RWPE1 (cell line): ENCODE data around the gene RAB22A.

Experiments
- CTCF ChIA-PET: fragments of 350-600 bp; sonication (Branson Sonifier 250); formaldehyde crosslinking; extraction: SDS; loops from one replicate; lab custom pipeline; 2021; lab: Yijun Ruan, JAX
- POLR2A ChIA-PET: fragments of 400-600 bp; formaldehyde crosslinking; extraction: SDS; loops from one replicate; lab custom pipeline; 2020; ENCODE audit warnings: antibody characterized with exemption; ENCODE audit not compliant: low non-redundant PET; lab: Yijun Ruan, JAX
- DNase-seq: peaks from one replicate; pipeline ENCODE4 v3.0.0; 2012; ENCODE audit warnings: low spot score
- H3K27ac ChIP-seq: fragments of 450-650 bp; 2 replicates; pipeline ENCODE4 v1.5.1; 2017
- TF ChIP-seq, protein P1 (sequence below): fragments of 450-650 bp; conservative IDR thresholded peaks from 2 replicates; pipeline ENCODE4 v1.5.1; 2017; ENCODE audit warnings: low read depth, mild to moderate bottlenecking

Gene RAB22A

DNA sequence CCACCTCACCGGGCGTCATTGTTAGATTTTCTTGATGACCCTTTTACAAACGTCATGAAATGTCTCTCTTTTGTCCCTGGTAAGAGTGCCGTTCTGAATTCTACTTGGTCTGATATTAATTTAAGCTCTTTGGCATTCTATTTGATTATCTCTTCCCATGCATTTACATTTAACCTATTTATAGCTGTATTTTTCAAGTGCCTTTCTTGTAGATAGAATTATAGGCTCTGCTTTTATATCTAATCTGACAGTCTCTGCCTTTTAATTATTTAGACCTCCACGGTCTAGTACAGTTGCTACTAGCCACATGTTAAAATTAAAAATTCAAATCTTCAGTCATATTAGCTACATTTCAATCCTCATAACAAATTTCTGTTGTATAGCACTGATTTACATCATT is 12.6 kb downstream of the RAB22A start:
- TF ChIP-seq, protein P1, sequence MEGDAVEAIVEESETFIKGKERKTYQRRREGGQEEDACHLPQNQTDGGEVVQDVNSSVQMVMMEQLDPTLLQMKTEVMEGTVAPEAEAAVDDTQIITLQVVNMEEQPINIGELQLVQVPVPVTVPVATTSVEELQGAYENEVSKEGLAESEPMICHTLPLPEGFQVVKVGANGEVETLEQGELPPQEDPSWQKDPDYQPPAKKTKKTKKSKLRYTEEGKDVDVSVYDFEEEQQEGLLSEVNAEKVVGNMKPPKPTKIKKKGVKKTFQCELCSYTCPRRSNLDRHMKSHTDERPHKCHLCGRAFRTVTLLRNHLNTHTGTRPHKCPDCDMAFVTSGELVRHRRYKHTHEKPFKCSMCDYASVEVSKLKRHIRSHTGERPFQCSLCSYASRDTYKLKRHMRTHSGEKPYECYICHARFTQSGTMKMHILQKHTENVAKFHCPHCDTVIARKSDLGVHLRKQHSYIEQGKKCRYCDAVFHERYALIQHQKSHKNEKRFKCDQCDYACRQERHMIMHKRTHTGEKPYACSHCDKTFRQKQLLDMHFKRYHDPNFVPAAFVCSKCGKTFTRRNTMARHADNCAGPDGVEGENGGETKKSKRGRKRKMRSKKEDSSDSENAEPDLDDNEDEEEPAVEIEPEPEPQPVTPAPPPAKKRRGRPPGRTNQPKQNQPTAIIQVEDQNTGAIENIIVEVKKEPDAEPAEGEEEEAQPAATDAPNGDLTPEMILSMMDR: no peak
- no peak overlapping the region for H3K27ac ChIP-seq
- no peak for DNase-seq
- POLR2A ChIA-PET: no interaction called here
- CTCF ChIA-PET: no interaction called here

DNA sequence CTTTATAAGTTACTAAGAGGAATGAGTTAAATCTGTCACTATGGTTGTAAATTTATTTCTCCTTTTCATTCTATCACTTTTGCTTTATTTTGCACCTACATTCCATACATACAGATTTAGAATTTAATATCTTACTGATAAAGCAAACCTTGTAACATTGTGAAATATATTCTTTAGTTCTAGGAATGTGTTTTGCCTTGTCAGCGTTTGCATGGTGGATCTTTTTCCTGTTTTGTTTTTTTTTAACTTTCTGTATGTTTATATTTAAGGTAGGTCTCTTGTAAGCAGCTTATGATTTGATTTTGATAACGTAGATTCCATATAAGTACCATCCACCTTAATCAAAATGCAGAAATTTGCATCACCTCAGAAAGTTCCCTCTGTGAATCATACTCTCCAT is 16.4 kb downstream of the RAB22A start:
- CTCF ChIA-PET: no interaction called here
- POLR2A ChIA-PET: no interaction called here

DNA sequence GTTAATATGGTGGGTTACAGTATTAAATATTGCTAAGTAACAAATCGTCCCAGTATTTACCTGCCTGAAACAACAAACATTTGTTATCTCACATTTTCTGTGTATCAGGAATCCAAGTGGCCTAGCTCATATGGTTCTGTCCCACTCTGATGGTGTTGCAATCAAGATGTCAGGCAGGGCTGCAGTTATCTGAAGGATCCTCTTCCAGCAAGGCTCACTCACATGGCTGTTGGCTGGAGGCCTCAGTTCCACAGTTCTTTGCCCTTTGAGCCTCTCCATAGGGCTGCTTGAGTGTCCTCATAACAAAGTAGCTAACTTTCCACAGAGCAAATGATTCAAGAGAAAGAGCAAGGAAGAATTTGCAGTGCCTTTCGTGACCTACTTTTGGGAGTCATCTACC is 17.7 kb downstream of the RAB22A start:
- no peak for DNase-seq
- TF ChIP-seq, protein P1: no peak
- no peak overlapping the region for H3K27ac ChIP-seq
- ChIA-PET CTCF (interaction anchor here (0.5 kb wide), 1 partner anchor 22 kb away, joined by 3 read pairs; no protein-coding TSS in a partner anchor), POLR2A (no interaction called here)

More for the DNA sequence above, 16.4 kb downstream of the RAB22A start:
- TF ChIP-seq, protein P1: no peak
- DNase-seq: no peak
- no peak overlapping the region for H3K27ac ChIP-seq

DNA sequence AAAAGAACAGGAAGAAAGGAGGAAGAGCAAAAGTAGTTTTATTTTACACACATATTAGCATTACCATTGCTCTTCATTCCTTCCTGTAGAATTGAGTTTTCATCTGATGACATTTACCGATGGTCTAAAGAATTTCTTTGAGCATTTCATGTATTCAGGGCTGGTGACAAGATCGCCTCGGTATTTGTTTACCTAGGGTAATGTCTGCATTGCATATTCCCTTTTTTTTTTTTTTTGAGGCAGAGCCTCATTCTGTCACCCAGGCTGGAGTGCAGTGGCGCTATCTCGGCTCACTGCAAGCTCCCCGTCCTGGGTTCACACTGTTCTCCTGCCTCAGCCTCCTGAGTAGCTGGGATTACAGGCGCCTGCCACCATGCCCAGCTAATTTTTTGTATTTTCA is 19.3 kb downstream of the RAB22A start:
- no peak for DNase-seq
- no peak overlapping the region for H3K27ac ChIP-seq
- ChIA-PET POLR2A (no interaction called here), CTCF (no interaction called here)
- TF ChIP-seq, protein P1: no peak

DNA sequence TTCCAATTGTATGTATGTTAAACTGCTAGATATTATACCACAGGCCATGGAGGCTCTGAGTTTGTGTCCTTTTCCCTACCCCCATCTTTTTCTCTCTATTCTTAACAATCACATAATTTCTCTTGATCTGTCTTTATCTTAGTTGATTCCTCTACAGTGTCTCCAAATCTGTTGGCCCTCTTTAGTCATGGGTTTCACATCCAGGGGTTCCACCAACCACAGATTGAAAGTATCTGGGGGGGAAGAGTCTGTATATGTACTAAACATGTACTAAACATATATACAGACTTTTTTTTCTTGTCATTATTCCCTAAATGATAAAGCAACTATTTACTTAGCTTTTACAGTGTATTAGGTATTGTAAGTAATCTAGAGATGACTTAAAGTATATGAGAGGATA is 20.2 kb downstream of the RAB22A start:
- POLR2A ChIA-PET: no interaction called here
- DNase-seq: no peak
- CTCF ChIA-PET: no interaction called here
- H3K27ac ChIP-seq: no peak overlapping the region
- TF ChIP-seq, protein P1: no peak

DNA sequence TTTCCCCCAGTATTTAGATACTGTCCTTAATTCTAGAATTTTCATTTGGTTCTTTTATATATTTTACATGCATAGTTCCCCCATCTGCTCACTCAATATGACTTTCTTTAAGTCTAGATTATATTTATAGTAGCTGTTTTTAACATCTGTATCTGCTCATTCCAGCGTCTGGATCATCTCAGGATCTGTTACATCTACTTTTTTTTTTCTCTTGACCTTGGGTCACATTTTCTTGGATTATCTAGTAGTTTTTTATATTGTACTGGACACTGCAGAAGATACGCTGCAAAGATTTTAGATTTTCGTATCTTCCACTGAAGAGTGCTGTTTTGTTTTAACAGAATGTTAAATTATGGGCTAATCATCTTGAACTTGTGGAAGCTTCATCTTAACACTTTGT is 20.7 kb downstream of the RAB22A start:
- ChIA-PET CTCF (no interaction called here), POLR2A (interaction anchor here (0.5 kb wide), 2 partner anchors 12 to 302 kb away, joined by 3 read pairs; no protein-coding TSS in a partner anchor)
- TF ChIP-seq, protein P1: no peak

More for the DNA sequence above, 20.7 kb downstream of the RAB22A start:
- DNase-seq: no peak
- no peak overlapping the region for H3K27ac ChIP-seq
